GM18858 (cell line): ENCODE data around the gene SLC4A8.
"Not testable (repeated sequence)": the region's sequence is repeated elsewhere in the genome, so short reads cannot be mapped to it uniquely, and the experiment has no call there.

Experiments used
- ATAC-seq: cut with Tn5 transposase; IDR thresholded peaks from one replicate; pipeline ENCODE4 v1.9.1; 2021; ENCODE audit not compliant: unreplicated experiment

Gene SLC4A8

DNA sequence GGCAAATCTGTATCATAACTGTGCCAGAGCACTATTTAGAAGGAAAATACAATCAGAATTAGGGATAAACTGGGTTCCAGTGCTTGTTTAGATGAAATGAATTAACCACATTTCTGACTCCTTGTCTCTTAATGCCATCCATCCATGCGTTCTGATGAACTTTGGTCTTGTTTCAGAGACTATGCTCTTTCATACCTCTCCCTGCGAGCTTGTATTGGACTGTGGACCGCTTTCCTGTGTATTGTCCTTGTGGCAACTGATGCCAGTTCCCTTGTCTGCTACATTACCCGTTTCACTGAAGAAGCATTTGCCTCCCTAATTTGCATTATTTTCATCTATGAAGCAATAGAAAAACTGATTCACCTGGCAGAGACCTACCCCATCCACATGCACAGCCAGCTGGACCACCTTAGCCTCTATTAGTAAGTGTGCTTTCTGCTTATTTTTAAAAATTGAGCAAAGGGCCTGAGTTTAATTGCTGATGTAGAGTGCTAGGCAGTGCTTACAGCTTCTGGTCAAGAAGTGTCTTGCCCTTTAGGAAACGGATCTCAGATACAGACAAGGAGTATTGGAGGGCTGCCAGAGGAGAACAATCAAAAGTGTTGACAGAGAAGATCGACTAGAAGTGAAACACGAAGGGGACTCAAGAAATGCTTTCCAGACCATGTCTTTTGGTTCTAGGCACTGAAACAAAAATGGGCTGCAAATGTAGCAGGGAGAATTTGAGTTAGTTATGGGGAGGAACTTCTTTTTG is 46.7 kb downstream of the SLC4A8 start:
- no peak for ATAC-seq

DNA sequence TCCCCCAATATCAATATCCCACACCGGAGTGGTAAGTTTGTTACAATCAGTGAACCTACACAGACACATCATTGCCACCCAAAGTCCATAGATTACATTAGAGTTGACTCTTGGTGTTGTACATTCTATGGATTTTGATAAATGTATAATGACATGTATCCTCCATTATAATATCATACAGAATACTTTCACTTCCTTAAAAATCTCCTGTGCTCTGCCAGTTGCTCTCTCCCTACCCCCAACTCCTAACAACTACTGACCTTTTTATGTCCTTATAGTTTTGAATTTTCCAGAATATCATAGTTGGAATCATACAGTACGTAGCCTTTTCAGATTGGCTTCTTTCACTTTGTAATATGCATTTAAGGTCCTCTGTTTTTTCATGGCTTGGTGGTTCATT is 48.4 kb downstream of the SLC4A8 start:
- ATAC-seq = no peak

DNA sequence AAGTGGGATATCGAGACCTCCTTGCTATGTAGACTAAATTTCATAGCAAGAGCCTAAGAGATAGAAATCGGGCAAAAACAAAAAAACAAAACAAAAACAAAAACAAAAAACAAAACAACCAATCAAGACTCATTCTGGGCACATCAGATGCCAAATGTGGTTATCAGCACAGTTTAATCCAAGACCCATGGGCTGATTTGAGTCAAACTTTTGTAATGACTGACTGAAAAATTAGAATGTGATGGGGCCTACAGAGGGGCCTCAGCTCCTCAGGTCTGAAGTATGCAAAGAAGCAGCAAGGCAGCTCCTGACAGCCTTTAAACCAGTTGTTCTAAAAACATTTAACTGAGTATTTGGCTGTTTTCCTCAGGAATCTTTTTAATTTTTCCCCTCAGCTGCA is 49.3 kb downstream of the SLC4A8 start:
- ATAC-seq = no peak

DNA sequence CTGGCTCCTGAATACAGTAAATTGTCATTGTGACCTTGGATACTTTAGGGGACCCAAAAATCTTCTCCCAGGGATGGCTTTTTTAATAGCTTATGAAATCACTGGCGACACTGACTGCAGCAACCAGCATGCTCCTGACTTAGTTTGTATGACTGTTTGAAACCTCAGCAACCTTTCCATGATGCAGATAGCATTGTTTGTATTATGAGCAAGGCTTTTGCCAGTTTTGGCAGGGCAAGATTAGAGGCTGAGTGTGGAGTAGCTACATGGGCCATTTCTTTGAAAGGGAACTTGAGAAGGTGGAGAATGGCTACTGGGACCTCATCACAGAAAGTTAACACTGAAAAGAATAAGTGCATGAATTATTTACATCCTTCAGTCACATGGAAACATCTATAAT is 50.9 kb downstream of the SLC4A8 start:
- ATAC-seq = no peak

DNA sequence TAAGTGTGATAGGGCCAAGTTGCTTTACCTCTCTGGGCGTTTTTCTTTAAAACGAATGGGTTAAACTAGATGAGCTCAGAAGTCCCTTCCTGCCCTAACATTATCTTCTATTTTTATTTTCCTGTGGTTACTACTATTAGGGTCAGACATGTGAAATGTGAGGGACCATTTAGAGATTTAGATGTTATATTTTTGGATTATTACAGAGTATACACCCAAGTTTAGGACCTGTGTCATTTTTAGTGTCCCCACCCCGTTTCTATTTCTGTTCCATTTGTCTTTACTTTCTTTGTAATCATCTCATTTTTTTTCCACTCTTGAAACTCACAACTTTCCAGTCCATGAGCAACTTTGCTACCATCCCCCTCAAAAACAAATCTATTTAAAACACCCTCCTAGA is 56.3 kb downstream of the SLC4A8 start:
- ATAC-seq = no peak

DNA sequence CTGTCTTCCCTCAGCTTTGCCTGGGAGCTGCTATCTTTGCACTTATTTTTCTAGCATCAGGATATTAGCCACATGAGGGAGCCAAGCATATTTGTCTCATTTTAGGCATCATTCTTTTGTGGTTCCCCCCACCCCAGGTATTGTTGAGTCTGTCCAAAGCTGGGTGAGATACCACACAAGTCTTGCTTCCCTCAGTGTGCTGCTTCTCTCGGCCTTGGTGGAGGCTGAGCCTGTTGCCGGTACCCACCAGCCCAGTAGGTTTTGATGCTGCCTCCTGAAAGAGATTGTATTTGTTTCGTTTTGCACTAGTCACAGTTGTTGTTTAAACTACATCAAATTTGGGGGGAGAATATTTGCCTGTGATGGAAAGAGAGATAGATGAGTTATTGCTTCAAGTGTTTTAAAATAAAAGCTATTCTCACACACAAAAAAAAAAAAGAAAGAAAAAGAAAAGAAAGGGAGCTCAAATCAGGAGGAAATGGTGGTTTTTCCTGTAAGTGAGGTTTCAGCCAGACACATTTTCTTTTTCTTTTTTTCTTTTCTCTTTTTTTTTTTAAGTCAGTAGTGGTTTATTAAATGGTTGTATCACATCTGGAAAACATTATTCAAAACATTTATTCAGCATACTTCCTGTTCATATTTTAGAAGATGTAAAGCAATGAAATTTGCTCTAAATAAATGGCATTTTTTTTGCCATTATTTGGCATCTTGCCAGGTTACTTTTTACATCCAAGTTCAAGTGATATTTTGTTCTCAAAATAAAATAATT is 58.5 kb downstream of the SLC4A8 start:
- no peak for ATAC-seq

DNA sequence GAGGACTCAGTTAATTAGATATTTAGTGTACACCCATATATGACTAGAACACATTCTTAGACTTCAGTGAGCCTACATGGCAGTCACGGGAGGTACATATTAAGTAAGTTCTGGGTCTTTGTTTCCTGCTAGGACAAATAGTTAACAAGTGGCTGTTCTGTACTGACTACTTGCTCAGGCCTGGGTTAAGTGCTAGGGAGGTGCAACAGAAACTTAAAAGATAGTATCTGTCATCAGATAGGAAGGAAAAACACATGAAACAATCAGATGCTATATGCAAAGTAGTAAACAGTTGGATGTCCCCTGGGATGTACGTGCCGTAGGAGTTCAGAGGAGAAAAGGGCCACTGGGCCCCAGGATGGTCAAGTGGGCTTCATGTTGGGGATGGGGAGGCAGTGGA is 59.5 kb downstream of the SLC4A8 start:
- no peak for ATAC-seq

DNA sequence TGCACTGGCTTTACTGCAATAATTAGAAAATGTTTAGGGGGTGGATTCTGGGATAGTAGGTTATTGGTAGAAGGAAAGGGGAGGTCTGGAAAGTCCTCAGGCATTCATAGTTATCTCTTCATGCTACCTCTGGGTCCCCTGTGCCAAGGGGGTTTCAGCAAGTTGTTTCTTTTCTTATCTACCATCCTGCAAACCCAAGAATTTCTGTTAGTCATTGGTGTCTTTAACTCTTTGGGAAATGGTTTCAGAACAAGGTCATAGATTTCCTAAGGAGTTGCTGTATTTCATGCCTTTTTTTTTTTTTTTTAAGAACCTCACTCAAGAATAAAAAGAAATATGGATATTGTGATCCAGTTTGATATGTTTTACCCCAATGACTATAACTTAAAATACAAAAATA is 63.6 kb downstream of the SLC4A8 start:
- ATAC-seq = no peak

DNA sequence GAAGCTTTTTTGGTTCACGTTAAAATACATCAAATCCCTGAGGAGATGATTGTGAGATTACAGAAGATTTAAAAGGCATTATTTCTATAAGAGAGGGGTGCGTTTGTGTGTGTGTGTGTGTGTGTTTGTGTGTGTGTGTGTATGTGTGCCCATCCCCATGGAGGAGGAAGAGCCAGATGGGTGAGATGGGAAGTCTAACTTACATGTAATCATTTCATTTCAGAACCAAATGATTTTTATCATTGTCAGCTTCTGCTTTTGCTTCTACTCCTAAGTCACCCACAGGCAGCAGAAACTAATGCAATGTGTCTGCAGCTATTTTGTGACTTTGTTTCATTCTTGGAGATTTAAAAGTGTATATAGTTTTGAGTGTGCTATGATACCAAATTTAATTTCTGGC is 68.7 kb downstream of the SLC4A8 start:
- ATAC-seq = no peak

DNA sequence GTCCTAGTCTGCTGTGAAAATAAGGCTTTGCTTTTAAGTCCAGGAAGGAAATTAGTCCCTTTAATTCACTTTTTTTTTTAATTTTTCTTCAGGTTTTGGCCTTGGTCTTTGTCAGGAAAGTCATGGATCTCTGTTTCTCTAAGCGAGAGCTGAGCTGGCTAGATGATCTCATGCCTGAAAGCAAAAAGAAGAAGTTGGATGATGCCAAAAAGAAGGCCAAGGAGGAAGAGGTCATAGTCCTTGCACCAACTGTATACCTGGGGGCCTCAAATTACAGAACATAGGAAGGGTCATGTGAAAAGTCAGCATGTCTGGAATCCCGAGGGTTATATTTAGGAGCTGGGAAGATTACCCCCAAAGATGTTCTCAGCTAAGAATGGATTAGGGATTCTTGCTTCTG is 72.3 kb downstream of the SLC4A8 start:
- no peak for ATAC-seq

DNA sequence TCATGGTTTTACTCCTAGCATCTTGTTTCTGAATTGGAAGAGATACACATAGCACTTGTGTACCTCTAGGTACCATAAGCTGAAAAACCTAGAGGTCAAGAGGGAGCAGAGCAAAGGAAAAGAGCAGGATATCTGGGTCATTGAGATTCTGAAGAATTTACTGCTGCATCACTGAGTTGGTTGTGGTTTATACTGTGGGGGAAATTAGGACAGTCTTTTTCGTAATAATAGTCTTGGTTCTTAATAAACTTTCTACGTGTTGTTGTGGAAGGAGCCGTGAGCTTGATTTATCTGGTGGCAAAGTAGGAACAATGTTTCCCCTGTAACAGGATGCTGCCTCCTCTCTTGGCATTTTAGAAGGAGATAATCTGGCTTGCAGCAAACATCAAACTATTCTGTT is 80.2 kb downstream of the SLC4A8 start:
- no peak for ATAC-seq

DNA sequence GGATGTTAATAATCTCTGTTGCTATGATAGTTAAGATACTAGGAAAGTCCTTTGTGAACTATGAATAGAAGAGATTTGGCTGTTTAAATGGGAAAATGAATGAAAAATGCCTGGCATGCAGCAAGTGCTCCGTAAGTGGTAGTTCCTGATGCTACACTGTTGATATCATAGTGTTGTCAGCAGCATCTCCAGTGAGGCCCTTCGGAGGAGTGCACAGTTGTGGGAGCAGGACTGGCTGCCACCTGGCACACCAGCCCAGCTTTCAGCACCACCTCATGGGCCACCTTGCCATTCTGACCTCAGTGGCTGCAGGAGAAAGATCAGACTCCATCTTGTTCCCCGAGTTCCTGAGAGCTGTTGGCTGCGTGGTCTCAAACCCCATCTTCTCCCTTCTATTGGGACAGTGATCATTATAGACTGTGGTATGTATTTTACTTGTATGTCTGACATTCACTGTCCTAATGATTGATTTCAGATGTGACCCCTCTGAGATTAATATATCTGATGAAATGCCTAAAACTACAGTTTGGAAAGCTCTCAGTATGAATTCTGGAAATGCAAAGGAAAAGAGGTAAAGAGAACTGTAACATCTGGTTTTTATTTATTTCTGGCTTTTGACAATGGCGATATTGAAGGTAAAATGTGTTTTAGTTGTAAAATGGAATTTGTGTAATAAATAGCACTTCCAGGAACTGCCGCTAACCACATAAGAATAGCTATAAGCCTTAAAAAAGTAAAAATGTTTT is 80.9 kb downstream of the SLC4A8 start:
- ATAC-seq = no peak

DNA sequence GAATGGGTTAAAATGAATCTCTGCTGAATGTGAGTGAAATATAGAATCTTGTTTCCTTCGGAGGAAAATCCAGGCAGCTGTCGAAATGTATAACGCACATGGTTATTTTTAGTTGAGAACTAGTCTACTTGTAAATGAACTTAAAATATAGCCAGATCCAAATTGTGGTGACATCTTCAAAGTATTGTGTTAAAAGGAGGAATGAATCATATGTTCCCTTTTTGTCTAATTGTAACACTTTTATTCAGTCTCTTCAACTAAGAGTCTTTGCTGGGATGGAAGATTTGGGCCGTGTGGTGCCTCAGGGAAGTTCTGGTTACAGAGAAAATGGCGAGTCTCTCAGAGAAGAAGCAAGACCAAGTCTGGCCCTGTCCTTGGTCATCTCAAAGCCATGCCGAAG is 82.5 kb downstream of the SLC4A8 start:
- ATAC-seq = no peak

DNA sequence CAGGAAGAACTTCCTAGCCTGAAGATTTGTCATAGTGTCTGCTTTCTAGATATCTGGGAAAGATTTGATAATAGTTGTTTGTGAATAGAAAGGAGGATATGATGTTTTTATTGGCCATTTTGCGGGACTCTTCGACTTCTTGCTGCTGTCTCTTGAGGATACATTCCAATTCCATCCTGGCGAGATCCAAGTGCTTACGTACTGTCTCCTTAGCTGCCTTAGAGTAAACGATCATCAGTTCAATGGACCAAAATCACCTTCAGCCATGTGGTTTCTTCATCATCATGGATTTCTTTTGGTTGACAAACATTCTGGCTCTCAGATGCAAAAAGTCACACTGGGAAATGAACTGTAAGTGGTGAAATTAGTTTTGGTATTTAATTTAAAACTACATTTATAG is 83.7 kb downstream of the SLC4A8 start:
- no peak for ATAC-seq

DNA sequence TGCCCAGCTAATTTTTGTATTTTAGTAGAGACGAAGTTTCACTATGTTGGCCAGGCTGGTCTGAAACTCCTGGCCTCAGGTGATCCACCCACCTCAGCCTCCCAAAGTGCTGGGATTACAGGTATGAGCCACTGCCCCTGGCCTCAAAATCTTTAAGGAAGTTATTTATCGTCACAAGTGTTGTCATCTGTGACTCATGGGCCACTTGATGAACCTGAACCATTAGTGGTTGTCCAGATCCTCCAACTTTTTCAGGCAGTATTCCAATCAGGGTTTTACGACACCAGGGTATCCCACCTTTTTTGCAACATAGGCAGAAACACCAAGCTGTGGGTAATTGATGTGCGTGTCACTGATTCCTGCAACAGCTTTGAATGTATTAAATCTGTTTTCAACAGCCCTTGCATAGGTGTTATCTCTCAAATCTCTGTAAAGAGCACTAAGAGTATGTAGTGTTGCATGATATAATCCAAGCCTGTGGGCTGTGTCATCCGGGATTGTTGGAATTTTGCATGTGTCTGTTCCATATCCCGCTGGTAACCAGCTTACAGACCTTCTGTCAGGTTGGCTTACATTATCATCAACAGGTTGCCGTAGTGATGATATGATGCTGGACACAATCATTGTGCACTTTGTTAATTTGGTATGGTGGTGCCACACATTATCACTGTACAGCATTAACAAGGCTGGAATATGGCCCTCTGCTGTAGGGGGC is 87.1 kb downstream of the SLC4A8 start:
- no peak for ATAC-seq

DNA sequence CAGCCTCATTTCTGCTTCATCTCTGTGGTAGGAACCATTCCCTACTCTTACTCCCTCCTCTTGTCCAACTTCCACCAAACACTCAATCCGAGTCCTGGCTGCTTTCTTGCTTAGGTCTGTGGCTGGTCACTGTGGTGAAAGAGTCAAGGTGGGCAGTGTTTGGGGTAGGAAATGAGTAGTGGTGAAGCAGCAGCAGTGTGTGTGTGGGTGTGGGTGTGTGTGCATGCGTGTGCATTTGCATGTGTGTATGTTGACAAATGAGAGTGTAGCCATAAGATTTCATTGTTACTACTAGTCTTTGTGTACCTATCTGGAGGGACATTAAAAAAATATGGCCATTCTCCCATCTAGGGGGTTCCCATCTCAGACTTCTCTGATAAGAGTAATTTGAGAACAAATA is 87.8 kb downstream of the SLC4A8 start:
- no peak for ATAC-seq

DNA sequence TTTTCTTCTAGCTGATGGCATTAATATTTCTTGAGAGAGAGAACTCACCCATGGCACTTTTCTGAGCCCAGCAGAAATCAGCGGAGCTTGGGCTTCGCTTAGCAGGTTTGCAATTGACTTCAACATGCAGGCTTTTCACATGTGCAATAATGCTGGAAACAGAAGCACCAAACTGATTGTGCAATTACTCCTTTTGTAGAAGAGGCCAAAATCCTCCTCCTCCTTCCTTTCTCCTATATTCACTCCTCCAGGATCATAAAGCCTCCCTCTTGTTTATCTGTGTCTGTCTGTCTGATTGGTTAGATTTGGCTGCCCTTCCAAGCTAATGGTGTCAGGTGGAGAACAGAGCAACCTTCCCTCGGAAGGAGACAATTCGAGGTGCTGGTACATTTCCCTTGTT is 90.4 kb downstream of the SLC4A8 start:
- not testable (repeated sequence) for ATAC-seq

DNA sequence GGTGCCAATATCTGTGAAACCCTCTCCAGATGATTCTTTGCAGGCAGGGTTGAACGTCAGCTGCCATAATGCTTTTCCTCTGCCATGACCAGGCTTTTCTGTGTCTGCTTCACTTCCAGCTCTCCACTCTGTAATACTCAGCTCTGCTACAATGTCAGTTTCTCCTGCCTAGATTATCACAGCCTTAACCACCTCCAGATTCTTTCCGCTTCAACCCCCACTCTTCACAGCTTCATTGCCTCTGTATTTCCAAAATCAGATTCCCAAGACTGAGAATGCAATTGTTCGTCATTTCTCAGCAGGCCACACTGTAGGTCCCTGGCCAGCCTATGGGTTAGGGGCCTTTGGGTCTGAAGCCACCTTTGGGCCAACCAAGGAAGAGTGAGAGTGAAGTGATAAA is 92.7 kb downstream of the SLC4A8 start:
- ATAC-seq = no peak

DNA sequence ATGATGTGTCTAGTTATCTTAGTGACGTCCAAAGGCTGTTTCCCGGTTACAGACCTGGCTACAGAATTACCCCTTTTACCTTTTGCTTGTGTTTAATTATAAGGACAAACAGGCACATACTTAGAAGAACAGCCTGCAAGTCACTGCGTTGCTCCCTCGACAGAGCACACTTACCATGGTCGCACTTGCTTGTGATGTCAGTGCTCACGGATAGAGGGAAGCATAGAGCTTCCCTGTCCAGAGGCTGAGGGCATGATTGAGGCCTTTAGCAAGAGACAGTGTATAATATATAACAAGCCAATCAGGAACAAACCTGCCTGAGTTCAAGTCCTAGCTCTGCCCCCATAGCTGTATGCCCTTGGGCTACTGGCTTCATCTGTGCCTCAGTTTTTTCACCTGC is 93.2 kb downstream of the SLC4A8 start:
- ATAC-seq = no peak

DNA sequence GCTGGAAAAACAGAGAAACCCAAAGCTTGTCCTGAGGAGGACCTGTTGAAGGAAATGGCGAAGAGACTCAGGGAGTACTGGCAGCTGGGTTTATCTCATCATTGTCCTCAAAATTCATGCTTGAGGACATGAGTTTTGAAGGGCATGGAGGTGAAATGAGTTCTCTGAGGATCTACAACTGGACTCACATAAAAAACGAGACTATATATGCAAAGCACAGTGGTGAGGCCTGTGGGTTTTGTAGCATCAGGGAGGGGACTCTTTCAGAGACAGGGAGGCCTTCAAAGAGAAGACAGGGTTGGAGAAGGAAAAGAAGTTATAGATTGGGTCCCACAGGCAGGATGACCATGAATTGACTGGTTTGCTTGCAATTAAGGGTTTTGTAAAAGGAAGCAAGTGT is 95.1 kb downstream of the SLC4A8 start:
- no peak for ATAC-seq

DNA sequence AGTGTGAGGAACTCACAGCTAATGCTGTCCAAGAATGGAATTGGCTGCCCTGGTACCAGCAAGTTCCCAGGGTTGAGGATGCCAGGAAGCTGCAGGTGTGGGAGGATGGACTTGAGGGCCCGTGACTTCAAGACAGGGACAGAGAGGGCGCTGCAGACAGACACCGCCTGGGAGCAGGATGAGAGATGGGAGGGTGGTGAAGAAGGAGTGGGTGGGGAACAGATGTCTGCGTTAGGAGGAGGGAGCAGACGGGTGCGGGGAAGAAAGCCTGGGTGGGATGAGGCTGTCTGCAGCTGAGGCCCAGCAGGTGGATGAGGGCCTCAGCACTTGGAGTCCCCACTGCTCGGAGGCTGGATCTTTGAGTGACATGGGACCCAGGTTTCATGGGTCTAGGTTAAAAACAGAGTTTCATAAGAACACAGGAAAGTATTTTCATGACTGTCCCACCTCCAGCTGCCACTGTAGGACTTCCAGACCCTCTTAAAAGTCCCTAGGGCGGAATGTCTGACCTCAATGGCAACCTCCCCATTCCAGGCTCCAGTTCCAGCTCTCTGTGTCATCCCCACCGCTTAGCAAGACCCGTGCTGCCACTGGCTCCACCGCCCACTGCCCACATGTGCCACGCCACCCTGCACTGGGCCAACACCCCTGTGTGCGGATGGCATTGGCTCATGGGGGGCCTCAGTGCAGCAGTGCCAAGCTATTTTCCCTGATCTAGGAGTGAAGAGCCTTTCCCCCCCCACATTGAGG is 96.1 kb downstream of the SLC4A8 start:
- no peak for ATAC-seq
